Aorta (tissue), 5 donors: ENCODE results near the gene FAAH. TPM values are rescaled to one million over a fixed set of nuclear protein-coding genes. Genes with fewer than 3 reads are reported as not detected.

Experiments used
- ATAC-seq: fragments of 200-7000 bp; cut with Tn5 transposase; one replicate; pipeline ENCODE4 v1.9.1; 2022; ENCODE audit warnings: moderate library complexity; ENCODE audit not compliant: low FRiP score
- DNase-seq, 2 donors: peaks; one replicate each; pipeline ENCODE4 v3.0.0-alpha.2; 2020
- H3K27ac ChIP-seq, 2 donors: one replicate each; pipeline ENCODE4 v1.5.1; 2013; ENCODE audit warnings: low read length in 2 of 2, mild to moderate bottlenecking in 2 of 2, moderate library complexity in 2 of 2, control low read depth in 1 of 2, inconsistent platforms in 1 of 2, low read depth in 1 of 2
- H3K27me3 ChIP-seq, 2 donors: one replicate each; pipeline ENCODE4 v1.6.1; 2013; ENCODE audit warnings: control low read depth in 1 of 2, low read length in 1 of 2, mild to moderate bottlenecking in 1 of 2, moderate library complexity in 1 of 2; ENCODE audit not compliant: insufficient read depth in 2 of 2, control insufficient read depth in 1 of 2
- H3K36me3 ChIP-seq, 2 donors: one replicate each; pipeline ENCODE4 v1.6.1; 2013; ENCODE audit warnings: control low read depth in 1 of 2, low read length in 1 of 2, mild to moderate bottlenecking in 1 of 2; ENCODE audit not compliant: insufficient read depth in 2 of 2, control insufficient read depth in 1 of 2
- H3K4me1 ChIP-seq, 2 donors: one replicate each; pipeline ENCODE4 v1.6.1; 2013; ENCODE audit warnings: low read length in 2 of 2, control low read depth in 1 of 2, mild to moderate bottlenecking in 1 of 2, moderate library complexity in 1 of 2; ENCODE audit not compliant: insufficient read depth in 2 of 2, control insufficient read depth in 1 of 2
- H3K4me3 ChIP-seq, 2 donors: one replicate each; pipeline ENCODE4 v1.5.1; 2013; ENCODE audit warnings: low read length in 2 of 2, control low read depth in 1 of 2, mild to moderate bottlenecking in 1 of 2
- H3K9me3 ChIP-seq: one replicate; pipeline ENCODE4 v1.6.1; 2013; ENCODE audit warnings: mild to moderate bottlenecking, low read length; ENCODE audit not compliant: control insufficient read depth
- WGBS, 2 donors: extraction: QIAGEN DNeasy Blood & Tissue Kit; methylation state at CpG; one replicate each; pipeline ENCODE4 v1.1.7; 2013; 5-methylcytosine and 5-hydroxymethylcytosine counted together
- intact Hi-C, 2 donors: fragments of 100-400 bp; cut with DNase I; formaldehyde crosslinking; loops; one replicate each; pipeline versions ENCODE4 v1.14.2 to v1.15.0; 2022
- polyA plus RNA-seq, 2 donors: library from polyadenylated mRNA; stranded (reverse); fragments of 200-250 nt; gene quantifications; one replicate each; pipeline ENCODE4 v1.2.3, GENCODE V29; 2013
- total RNA-seq, 2 donors: library from RNA; stranded (reverse); fragmentation: NEBNext Ultra II Directional; extraction: Animal tissue kit (Norgen Biotek cat#: 25700); gene quantifications; one replicate each; pipeline ENCODE4 v1.2.1, GENCODE V29; 2021
- donor health status: healthy with polysubstance abuse.
- donor health status: Bipolar disorder and iron deficiency.
- donor health status: DM: no; HTN: no; CAD: no.
- donor health status: DM: no; HTN: no; CAD: no.
- donor health status: DM: yes; HTN: yes; CAD: no.

The FAAH gene
- total and polyA plus RNA-seq, 4 donors = 3.3 to 33.2 (median 8.4) TPM

GRCh38 chr1:46437723-46438122 lies 43.6 kb downstream of the FAAH start:
- intact Hi-C loops = no loop called here
- ATAC-seq = no peak
- WGBS, 2 donors = 55 to 58% methylated on average over 4 of the region's 4 CpGs
- no peak for DNase-seq
- Histone ChIP-seq H3K4me1 (no peaks in the 10 kb centered on the region), H3K27ac (no peak overlapping the region), H3K9me3 (no peaks in the 10 kb centered on the region), H3K27me3 (no peaks in the 10 kb centered on the region), H3K36me3 (no peaks in the 10 kb centered on the region), H3K4me3 (no peak overlapping the region)

GRCh38 chr1:46438346-46438745 lies 44.2 kb downstream of the FAAH start:
- H3K27me3 ChIP-seq = no peaks in the 10 kb centered on the region
- intact Hi-C loops = no loop called here
- no peak overlapping the region for H3K27ac ChIP-seq
- 94 to 95% methylated on average over 6 of the region's 6 CpGs for WGBS, 2 donors
- H3K4me1 ChIP-seq = no peaks in the 10 kb centered on the region
- ATAC-seq (no peak), DNase-seq (no peak)
- no peak overlapping the region for H3K4me3 ChIP-seq
- no peaks in the 10 kb centered on the region for H3K9me3 ChIP-seq
- H3K36me3 ChIP-seq = no peaks in the 10 kb centered on the region

DNA sequence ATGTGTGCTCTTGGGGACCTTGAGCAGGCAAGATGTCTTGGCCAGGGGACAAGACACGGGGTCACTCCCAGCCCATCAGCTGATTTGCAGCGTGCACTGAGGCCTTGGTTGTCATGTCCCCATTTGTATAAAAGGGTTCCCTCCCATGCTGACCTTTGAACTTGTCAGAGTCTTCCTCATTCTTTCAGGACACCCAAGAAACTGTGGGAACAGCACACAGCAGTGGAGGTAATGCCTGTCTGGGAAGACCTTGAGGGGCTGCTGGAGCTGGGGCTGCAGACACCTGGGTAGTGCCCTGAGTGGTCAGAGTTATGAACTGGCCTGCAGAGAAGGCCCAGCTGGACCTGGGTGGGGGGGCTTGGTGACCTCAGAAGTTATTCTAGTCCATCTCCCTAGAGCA lies 46.4 kb downstream of the FAAH start:
- Histone ChIP-seq H3K4me3 (no peak overlapping the region), H3K27ac (no peak overlapping the region), H3K36me3 (no peaks in the 10 kb centered on the region), H3K4me1 (no peaks in the 10 kb centered on the region), H3K27me3 (no peaks in the 10 kb centered on the region), H3K9me3 (no peaks in the 10 kb centered on the region)
- no peak for DNase-seq
- ATAC-seq = no peak
- intact Hi-C loops = loop anchor here (10.0 kb wide), 1 partner anchor 284 kb away; no protein-coding TSS in a partner anchor
- WGBS, 2 donors = 89 to 100% methylated on average over 2 of the region's 2 CpGs

DNA sequence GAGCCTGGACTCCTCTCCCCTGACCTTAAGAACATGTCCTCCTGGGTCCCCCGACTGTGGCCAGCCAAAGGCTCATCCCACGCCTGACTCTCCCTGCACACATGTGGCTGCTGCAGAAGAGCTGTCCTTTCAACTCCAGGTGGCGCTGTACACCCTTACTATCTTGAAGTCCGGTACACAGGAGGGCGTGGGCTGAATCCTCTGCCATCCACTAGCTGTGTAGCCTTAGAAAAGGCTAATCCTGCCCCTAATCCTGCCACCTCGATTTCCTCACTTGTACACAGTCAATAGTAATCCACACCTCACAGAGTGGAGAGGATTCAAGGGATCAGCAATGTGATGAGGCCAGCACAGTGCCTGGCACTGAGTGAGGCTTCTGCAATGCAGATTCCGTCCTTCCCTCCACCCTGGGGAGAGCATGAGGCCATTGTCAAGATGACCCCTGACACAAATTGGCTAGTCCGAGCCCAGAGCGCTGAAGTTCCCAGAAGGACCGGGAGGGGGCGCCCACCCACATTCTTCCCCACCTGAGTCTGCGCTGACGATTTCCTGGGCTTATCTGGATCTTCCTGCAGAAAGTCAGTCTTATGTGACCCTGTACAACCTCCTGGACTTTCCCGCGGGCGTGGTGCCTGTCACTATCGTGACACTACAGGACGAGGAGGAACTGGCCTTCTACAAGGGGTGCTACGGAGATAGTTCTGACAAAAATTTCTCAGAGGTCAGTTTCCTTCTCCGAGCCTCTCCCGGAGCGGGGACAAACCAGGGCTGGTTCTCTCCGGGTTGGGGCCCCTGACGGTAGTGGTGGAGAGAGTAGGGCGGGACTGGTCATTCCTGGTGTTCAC lies 48.4 kb downstream of the FAAH start:
- Histone ChIP-seq H3K4me3 (no peak overlapping the region), H3K27ac (no peak overlapping the region), H3K27me3 (no peaks in the 10 kb centered on the region), H3K36me3 (no peaks in the 10 kb centered on the region), H3K4me1 (no peaks in the 10 kb centered on the region), H3K9me3 (no peaks in the 10 kb centered on the region)
- intact Hi-C loops = loop anchor here (10.0 kb wide), 1 partner anchor 282 kb away; no protein-coding TSS in a partner anchor
- DNase-seq (peak; percentile 77 to 92), ATAC-seq (peak; percentile 85)
- 10 to 12% methylated on average over 25 of the region's 25 CpGs for WGBS, 2 donors

DNA sequence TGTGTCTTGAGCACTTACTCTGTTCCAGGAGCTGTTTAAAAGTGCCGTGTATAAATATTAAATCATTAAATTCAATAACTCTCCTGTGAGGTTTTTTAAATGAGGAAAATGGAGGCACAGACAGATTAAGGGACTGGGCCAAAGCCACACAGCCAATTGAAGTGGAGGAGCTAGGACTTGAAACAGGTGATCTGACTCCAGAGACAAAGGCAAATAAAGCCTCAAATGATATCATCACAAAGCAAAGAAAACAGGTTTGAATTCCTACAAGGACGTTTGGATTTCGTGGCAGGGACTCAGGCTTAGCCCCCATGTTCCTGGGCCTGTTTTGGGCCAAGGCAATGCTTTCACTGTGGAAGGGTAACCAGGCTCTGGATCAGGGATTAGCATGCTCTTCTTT lies 50.3 kb downstream of the FAAH start:
- Histone ChIP-seq H3K27ac (no peak overlapping the region), H3K4me3 (no peak overlapping the region), H3K4me1 (no peaks in the 10 kb centered on the region), H3K9me3 (no peaks in the 10 kb centered on the region), H3K36me3 (no peaks in the 10 kb centered on the region), H3K27me3 (no peaks in the 10 kb centered on the region)
- ATAC-seq = no peak
- 88 to 91% methylated on average over 3 of the region's 3 CpGs for WGBS, 2 donors
- intact Hi-C loops = loop anchor here (10.0 kb wide), 1 partner anchor 280 kb away; no protein-coding TSS in a partner anchor
- DNase-seq = no peak

GRCh38 chr1:46445773-46446256 lies 51.7 kb downstream of the FAAH start:
- Histone ChIP-seq H3K4me1 (no peaks in the 10 kb centered on the region), H3K27ac (no peak overlapping the region), H3K27me3 (no peaks in the 10 kb centered on the region), H3K4me3 (no peak overlapping the region), H3K9me3 (no peaks in the 10 kb centered on the region), H3K36me3 (no peaks in the 10 kb centered on the region)
- intact Hi-C loops = loop anchor here (1.0 to 10.0 kb wide), 3 partner anchors 83 to 279 kb away; no protein-coding TSS in a partner anchor
- no peak for ATAC-seq
- WGBS, 2 donors = 61 to 66% methylated on average over 3 of the region's 3 CpGs
- no peak for DNase-seq

DNA sequence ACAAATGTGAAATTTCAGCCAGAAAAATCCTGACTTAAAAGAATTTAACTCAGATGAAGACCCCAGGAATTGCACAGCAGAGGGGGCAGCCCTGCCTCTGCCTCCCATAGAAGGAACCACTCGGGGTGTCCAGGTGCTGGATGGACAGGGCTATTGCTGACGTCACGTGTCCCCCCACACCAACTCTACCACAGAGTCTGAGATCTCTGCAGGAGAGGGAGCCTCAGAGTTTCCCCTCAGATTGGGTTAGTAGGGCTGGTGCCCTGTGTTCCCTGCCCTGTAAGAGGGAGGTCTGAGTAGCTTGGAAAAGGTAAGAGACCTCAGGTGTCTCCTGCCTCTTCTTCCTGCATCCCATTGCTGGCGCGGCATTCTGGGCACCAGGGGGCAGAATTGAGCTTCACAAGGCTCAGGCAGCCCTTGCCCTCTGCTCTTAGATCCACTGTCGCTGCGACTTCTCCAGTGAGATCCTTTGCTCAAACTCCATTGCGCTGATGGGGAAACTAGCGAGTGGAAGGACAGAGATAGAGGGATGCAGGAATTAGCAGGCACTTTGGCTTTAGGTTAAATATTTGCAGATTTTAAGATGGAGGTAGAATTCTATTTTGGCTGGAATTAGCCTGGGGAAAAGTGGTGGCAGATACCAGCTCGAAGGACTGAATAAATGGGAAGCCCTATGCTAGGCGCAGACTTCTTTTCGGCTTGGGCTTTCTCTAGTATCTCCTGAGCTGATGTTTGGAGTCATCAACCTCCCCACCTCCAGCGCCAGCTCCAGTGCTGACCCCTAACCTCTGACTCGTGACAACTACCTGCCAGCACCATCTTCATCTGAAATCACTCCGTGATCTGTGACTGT lies 52.8 kb downstream of the FAAH start:
- no peaks in the 10 kb centered on the region for H3K9me3 ChIP-seq
- no peaks in the 10 kb centered on the region for H3K27me3 ChIP-seq
- WGBS, 2 donors = 30 to 35% methylated on average over 15 of the region's 15 CpGs
- no peaks in the 10 kb centered on the region for H3K36me3 ChIP-seq
- H3K27ac ChIP-seq = no peak overlapping the region
- intact Hi-C loops = loop anchor here (1.0 to 10.0 kb wide), 3 partner anchors 82 to 278 kb away; no protein-coding TSS in a partner anchor
- H3K4me1 ChIP-seq = no peaks in the 10 kb centered on the region
- peak; percentile 83 to 93 for DNase-seq
- no peak overlapping the region for H3K4me3 ChIP-seq
- peak; percentile 73 for ATAC-seq

GRCh38 chr1:46447499-46448108 lies 53.5 kb downstream of the FAAH start:
- no peaks in the 10 kb centered on the region for H3K4me1 ChIP-seq
- H3K4me3 ChIP-seq = no peak overlapping the region
- WGBS, 2 donors = 47 to 49% methylated on average over 14 of the region's 14 CpGs
- no peaks in the 10 kb centered on the region for H3K36me3 ChIP-seq
- intact Hi-C loops = loop anchor here (2.0 to 10.0 kb wide), 2 partner anchors 81 to 277 kb away; no protein-coding TSS in a partner anchor
- no peak for ATAC-seq
- H3K9me3 ChIP-seq = no peaks in the 10 kb centered on the region
- no peaks in the 10 kb centered on the region for H3K27me3 ChIP-seq
- DNase-seq = no peak
- H3K27ac ChIP-seq = no peak overlapping the region
